Measurements from ENCODE around the gene GLRX3.

Gene GLRX3

DNA sequence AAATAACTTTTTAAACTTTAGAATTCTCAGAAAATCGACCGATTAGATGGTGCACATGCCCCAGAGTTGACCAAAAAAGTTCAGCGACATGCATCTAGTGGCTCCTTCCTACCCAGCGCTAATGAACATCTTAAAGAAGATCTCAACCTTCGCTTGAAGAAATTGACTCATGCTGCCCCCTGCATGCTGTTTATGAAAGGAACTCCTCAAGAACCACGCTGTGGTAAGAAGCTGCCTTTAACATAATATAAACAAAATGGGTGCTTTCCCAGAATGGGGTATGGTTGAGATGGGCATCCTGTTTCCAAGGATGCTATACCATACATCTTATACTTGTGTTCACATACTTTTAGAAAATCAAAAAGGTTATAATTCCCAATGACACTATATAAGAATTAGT is 24.6 kb downstream of the GLRX3 start:
- DNase-seq (ENCODE audit: low read depth): no peak
- no peak overlapping the region for H3K4me3 ChIP-seq (ENCODE audit: low read depth, low read length)
- TF ChIP-seq, protein P1, sequence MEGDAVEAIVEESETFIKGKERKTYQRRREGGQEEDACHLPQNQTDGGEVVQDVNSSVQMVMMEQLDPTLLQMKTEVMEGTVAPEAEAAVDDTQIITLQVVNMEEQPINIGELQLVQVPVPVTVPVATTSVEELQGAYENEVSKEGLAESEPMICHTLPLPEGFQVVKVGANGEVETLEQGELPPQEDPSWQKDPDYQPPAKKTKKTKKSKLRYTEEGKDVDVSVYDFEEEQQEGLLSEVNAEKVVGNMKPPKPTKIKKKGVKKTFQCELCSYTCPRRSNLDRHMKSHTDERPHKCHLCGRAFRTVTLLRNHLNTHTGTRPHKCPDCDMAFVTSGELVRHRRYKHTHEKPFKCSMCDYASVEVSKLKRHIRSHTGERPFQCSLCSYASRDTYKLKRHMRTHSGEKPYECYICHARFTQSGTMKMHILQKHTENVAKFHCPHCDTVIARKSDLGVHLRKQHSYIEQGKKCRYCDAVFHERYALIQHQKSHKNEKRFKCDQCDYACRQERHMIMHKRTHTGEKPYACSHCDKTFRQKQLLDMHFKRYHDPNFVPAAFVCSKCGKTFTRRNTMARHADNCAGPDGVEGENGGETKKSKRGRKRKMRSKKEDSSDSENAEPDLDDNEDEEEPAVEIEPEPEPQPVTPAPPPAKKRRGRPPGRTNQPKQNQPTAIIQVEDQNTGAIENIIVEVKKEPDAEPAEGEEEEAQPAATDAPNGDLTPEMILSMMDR (IDR thresholded peaks at IDR 0.05; ENCODE audit: control insufficient read depth, extremely low read depth, insufficient read depth): no peak

DNA sequence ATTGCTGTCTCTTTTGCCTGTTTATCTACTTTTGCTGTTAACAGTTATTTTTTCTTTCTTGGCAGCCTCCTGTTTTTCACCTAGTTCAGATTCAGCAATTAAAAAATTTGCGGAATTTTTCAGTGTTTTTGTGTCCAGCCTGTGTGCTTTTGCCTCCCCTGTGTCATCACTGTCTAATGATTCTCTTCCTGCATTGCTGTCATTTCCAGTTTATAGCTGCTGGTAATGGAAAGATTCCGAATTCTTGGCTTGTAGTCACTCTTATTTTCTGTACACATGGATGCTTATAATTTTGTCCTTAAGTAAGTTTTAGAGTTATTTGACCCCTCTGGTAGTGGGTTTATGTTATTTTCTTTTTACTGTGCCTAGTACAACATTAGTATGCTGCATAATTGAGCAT is 25.1 kb downstream of the GLRX3 start:
- TF ChIP-seq, protein P1 (IDR thresholded peaks at IDR 0.05; ENCODE audit: control insufficient read depth, extremely low read depth, insufficient read depth): no peak
- H3K4me3 ChIP-seq (ENCODE audit: low read depth, low read length): no peak overlapping the region
- DNase-seq (ENCODE audit: low read depth): no peak

DNA sequence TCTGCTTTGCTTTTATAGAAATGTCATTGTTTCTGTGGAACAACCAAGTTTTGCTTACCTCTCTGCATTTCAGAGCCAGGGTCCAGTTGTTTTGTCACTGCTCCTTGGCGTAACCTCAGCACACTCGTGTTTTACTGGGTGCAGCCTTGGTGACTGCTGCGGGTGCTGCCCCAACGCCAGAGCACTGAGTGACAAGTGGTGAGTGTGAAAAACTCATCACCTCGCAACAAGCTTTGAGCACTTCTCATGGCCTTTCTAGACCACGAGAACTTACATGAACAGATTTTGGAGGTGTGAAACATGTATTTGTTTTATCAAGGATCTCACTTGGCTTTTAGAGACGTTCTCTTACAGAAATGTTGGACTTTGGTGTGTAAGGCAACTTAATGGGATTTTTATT is 31.0 kb downstream of the GLRX3 start:
- DNase-seq (ENCODE audit: low read depth): no peak
- TF ChIP-seq, protein P1 (IDR thresholded peaks at IDR 0.05; ENCODE audit: control insufficient read depth, extremely low read depth, insufficient read depth): no peak
- no peak overlapping the region for H3K4me3 ChIP-seq (ENCODE audit: low read depth, low read length)

DNA sequence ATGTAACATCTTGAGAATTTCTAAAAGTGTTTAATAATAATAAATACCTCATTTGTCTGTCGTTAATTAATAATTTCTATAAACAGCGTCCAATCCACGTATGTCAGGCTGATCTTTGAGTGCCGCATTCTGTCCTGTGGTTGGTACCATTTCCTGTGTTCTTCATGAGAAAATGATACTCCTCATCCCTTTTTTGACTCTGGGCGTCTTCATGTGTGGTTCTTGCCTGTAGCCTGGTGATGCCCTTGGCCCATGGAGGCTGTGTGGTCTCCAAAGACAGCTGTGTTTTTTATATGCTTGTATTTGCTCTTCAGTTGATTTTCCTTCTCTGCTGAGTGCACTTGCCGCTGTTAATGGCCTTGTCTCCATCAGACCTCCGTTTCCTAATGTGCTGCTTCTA is 31.5 kb downstream of the GLRX3 start:
- no peak for DNase-seq (ENCODE audit: low read depth)
- H3K4me3 ChIP-seq (ENCODE audit: low read depth, low read length): no peak overlapping the region
- TF ChIP-seq, protein P1 (IDR thresholded peaks at IDR 0.05; ENCODE audit: control insufficient read depth, extremely low read depth, insufficient read depth): no peak

DNA sequence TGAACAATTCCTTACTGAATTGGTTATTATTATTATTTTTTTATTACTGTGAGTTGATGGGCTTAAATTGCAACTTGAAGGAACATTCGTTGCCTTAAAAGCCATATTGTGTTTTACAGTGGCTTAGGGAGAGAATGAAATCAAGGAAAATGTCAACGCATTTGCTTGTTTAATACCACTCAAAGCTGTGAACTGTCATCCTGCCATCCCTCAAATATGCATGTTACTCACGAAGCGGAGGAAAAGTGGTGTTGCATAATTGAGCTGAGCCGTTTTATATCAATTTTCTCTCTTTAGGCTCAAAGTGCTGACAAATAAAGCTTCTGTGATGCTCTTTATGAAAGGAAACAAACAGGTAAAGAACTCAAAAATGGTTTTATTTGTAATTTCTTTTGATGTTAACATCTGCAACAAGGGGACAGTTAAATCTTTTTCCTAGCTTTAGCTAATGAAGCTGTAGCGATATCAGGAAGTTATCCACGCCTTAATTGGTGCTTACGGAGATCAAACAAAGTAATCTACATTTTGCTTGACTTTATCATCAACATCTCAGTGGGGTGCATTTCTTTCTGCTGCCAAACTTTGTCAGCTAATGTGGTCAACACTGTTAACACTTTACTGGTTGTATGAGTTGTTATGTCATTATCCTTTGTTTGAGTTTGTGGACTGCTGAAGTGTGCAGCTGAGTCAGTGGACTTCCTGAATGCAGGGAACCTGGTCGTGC is 33.1 kb downstream of the GLRX3 start:
- no peak for DNase-seq (ENCODE audit: low read depth)
- TF ChIP-seq, protein P1 (IDR thresholded peaks at IDR 0.05; ENCODE audit: control insufficient read depth, extremely low read depth, insufficient read depth): no peak
- no peak overlapping the region for H3K4me3 ChIP-seq (ENCODE audit: low read depth, low read length)

DNA sequence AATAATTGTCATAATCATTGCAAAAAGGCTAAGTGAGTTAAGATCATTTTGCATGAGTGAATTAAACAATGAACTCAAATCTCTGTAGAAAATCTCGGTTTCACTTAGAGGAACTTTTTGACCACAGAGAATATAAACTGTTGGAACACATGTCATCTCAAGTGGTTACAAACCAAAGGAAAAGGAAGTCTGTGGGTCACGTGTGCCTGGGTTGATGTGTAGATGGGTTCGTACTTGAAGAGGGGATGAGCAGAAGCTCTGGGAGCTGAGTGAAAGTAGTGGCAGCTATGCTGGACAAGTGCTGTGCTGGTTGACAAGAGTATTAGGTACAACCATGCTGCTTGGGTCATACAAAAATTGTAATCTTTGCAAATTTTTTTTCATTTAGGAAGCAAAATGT is 35.0 kb downstream of the GLRX3 start:
- no peak for DNase-seq (ENCODE audit: low read depth)
- no peak overlapping the region for H3K4me3 ChIP-seq (ENCODE audit: low read depth, low read length)
- TF ChIP-seq, protein P1 (IDR thresholded peaks at IDR 0.05; ENCODE audit: control insufficient read depth, extremely low read depth, insufficient read depth): no peak

DNA sequence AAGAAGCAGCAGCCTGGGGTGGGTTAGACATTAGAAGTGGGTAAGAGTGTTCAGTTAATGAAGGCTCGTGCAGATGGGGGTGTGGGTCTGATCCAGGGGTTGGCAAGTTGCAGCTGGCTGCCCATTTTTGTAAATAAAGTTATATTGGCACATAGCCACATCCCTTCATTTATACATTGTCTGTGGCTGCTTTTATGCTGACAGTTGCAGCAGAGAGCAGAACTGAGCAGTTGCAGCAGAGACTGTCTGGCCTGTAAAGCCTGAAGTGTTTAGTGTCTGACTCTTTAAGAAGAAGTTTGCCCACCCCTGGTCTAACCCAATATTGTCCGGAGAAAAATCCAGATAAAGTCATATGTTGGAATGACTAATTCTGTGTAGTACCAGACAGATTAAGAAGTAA is 38.1 kb downstream of the GLRX3 start:
- TF ChIP-seq, protein P1 (IDR thresholded peaks at IDR 0.05; ENCODE audit: control insufficient read depth, extremely low read depth, insufficient read depth): no peak
- H3K4me3 ChIP-seq (ENCODE audit: low read depth, low read length): no peak overlapping the region
- no peak for DNase-seq (ENCODE audit: low read depth)
